Liver (tissue), 9 donors: Measurements from ENCODE around the gene RNF214. TPM values are rescaled to one million over a fixed set of nuclear protein-coding genes. Genes with fewer than 3 reads are reported as not detected.

ENCODE experiments used
- DNase-seq: peaks from one replicate; pipeline ENCODE4 v3.0.0-alpha.2; 2017; ENCODE audit warnings: low spot score
- H3K27ac ChIP-seq, 2 donors: one replicate each; pipeline ENCODE4 v1.7.0; 2013; ENCODE audit warnings: inconsistent platforms in 2 of 2, low read length in 2 of 2, control low read depth in 1 of 2, low read depth in 1 of 2, mild to moderate bottlenecking in 1 of 2
- H3K27me3 ChIP-seq, 4 donors: one replicate each; pipeline versions ENCODE4 v1.6.1 to v1.7.0; 2013; ENCODE audit warnings: low read length in 3 of 4, inconsistent platforms in 1 of 4, mild to moderate bottlenecking in 1 of 4, moderate library complexity in 1 of 4; ENCODE audit not compliant: control insufficient read depth in 4 of 4, insufficient read depth in 4 of 4
- H3K36me3 ChIP-seq, 4 donors: one replicate each; pipeline versions ENCODE4 v1.6.1 to v1.7.0; 2013; ENCODE audit warnings: low read length in 3 of 4, mild to moderate bottlenecking in 3 of 4, low read depth in 1 of 4, moderate library complexity in 1 of 4; ENCODE audit not compliant: control insufficient read depth in 4 of 4, insufficient read depth in 3 of 4
- H3K4me1 ChIP-seq, 4 donors: one replicate each; pipeline versions ENCODE4 v1.6.1 to v1.7.0; 2013; ENCODE audit warnings: low read length in 3 of 4, mild to moderate bottlenecking in 3 of 4, moderate library complexity in 1 of 4; ENCODE audit not compliant: control insufficient read depth in 4 of 4, insufficient read depth in 4 of 4
- H3K4me3 ChIP-seq, 3 donors: one replicate each; pipeline versions ENCODE4 v1.6.1 to v1.7.0; 2013; ENCODE audit warnings: low read length in 3 of 3, control low read depth in 1 of 3, low read depth in 1 of 3, mild to moderate bottlenecking in 1 of 3
- H3K9ac ChIP-seq, 2 donors: one replicate each; pipeline ENCODE4 v1.7.0; 2013; ENCODE audit warnings: low read length in 2 of 2, mild to moderate bottlenecking in 2 of 2, moderate library complexity in 2 of 2, control low read depth in 1 of 2, low read depth in 1 of 2
- H3K9me3 ChIP-seq, 4 donors: one replicate each; pipeline versions ENCODE4 v1.6.1 to v1.7.0; 2013; ENCODE audit warnings: low read length in 3 of 4; ENCODE audit not compliant: control insufficient read depth in 4 of 4
- ATF3 ChIP-seq: IDR thresholded peaks from 2 replicates; pipeline ENCODE4 v1.6.1; 2016; ENCODE audit warnings: antibody characterized with exemption
- CTCF ChIP-seq: fragments of 150-350 bp; IDR thresholded peaks from 2 replicates; pipeline ENCODE4 v1.5.1; 2017; ENCODE audit warnings: improper control_type of control experiment, low read depth, low read length; ENCODE audit not compliant: missing input control
- EGR1 ChIP-seq, 2 donors: IDR thresholded peaks; 2 replicates each; pipeline ENCODE4 v1.6.1; 2016 to 2018; ENCODE audit warnings: antibody characterized with exemption in 2 of 2, low read depth in 2 of 2
- FOXA1 ChIP-seq: IDR thresholded peaks from 2 replicates; pipeline ENCODE4 v1.6.1; 2016; ENCODE audit warnings: antibody characterized with exemption
- FOXA2 ChIP-seq: IDR thresholded peaks from 2 replicates; pipeline ENCODE4 v1.6.1; 2016; ENCODE audit warnings: antibody characterized with exemption
- GABPA ChIP-seq, 2 donors: IDR thresholded peaks in 1 of 2; conservative IDR thresholded peaks in 1 of 2; 2 replicates each; pipeline ENCODE4 v1.6.1; 2016; ENCODE audit warnings: antibody characterized with exemption in 2 of 2, mild to moderate bottlenecking in 1 of 2, moderate library complexity in 1 of 2
- HNF4A ChIP-seq, 2 donors: conservative IDR thresholded peaks; 2 replicates each; pipeline ENCODE4 v1.6.1; 2016; ENCODE audit warnings: antibody characterized with exemption in 2 of 2, mild to moderate bottlenecking in 2 of 2
- HNF4G ChIP-seq: IDR thresholded peaks from 2 replicates; pipeline ENCODE4 v1.6.1; 2016; ENCODE audit warnings: antibody characterized with exemption
- JUND ChIP-seq, 2 donors: IDR thresholded peaks; 2 replicates each; pipeline ENCODE4 v1.6.1; 2016; ENCODE audit warnings: antibody characterized with exemption in 2 of 2
- RXRA ChIP-seq, 2 donors: IDR thresholded peaks; 2 replicates each; pipeline ENCODE4 v1.6.1; 2017 to 2018; ENCODE audit warnings: antibody characterized with exemption in 2 of 2, mild to moderate bottlenecking in 1 of 2
- SP1 ChIP-seq: IDR thresholded peaks from 2 replicates; pipeline ENCODE4 v1.6.1; 2018; ENCODE audit warnings: antibody characterized with exemption, mild to moderate bottlenecking
- TAF1 ChIP-seq: conservative IDR thresholded peaks from 2 replicates; pipeline ENCODE4 v1.6.1; 2016; ENCODE audit warnings: antibody characterized with exemption, mild to moderate bottlenecking
- YY1 ChIP-seq: IDR thresholded peaks from 2 replicates; pipeline ENCODE4 v1.6.1; 2016; ENCODE audit warnings: antibody characterized with exemption, mild to moderate bottlenecking
- WGBS: extraction: QIAGEN DNeasy Blood & Tissue Kit; methylation state at CpG from one replicate; pipeline ENCODE4 v1.1.7; 2013; 5-methylcytosine and 5-hydroxymethylcytosine counted together
- polyA plus RNA-seq, 2 donors: library from polyadenylated mRNA; stranded (reverse) in 1 of 2; unstranded in 1 of 2; fragments of 200-250 nt in 1 of 2; fragments of >200 nt in 1 of 2; fragmentation: Nextera tagmentation in 1 of 2; extraction: Ambion mirVana in 1 of 2; gene quantifications; one replicate each; pipeline versions ENCODE4 v1.2.1 to v1.2.3, GENCODE V29; 2013 to 2015
- total RNA-seq, 2 donors: library from RNA; depleted of rRNA; stranded (reverse); fragments of >200 nt; gene quantifications; one replicate each; pipeline ENCODE4 v1.2.3, GENCODE V29; 2014
- TF ChIP-seq, protein P1 (sequence below): IDR thresholded peaks from 2 replicates; pipeline ENCODE4 v1.6.1; 2016; ENCODE audit warnings: antibody characterized with exemption
- TF ChIP-seq, protein P2 (sequence below): IDR thresholded peaks from 2 replicates; pipeline ENCODE4 v1.6.1; 2016; ENCODE audit warnings: antibody characterized with exemption, mild to moderate bottlenecking
- donor health status: healthy.
- donor health status: healthy.
- donor health status: healthy.
- donor health status: healthy.
- donor health status: healthy.

The RNF214 gene
- total and polyA plus RNA-seq, 4 donors = 4.6 to 6.2 (median 6.0) TPM

DNA sequence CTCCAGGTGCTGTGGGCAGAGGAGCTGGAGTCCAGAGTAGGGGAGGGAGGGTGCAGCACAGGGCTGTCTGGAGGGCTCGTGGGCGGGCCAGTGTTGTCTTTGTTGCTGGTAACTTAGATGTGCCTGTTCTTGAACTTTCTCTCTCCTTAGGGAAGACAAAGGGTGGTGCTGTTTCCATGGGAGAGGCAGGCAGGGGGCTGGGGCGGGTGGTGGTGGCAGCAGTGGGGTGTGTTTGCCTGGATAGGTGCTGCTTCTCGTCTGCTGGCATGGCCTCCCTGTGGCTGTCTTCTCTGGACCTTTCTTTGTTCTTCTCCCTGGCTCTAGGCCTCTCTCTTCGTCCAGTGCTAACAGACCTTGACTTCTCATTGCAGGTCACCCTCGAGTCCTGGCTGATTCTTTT, 45.5 kb upstream of the RNF214 start:
- H3K36me3 ChIP-seq = peaks cover 15 to 75% (median 26%) of the 10 kb centered on the region in 4 donors
- no peak for DNase-seq
- no peak overlapping the region for H3K4me3 ChIP-seq
- WGBS = 79% methylated on average over 6 of the region's 6 CpGs
- H3K4me1 ChIP-seq = peaks cover 0 to 3% (median 0%) of the 10 kb centered on the region in 4 donors
- no peaks in the 10 kb centered on the region for H3K27me3 ChIP-seq
- TF ChIP-seq EGR1 (IDR thresholded peaks at IDR 0.05; ENCODE audit: low read depth in 2 of 2) = no peak
- TF ChIP-seq FOXA2 = no peak
- TF ChIP-seq, protein P1, sequence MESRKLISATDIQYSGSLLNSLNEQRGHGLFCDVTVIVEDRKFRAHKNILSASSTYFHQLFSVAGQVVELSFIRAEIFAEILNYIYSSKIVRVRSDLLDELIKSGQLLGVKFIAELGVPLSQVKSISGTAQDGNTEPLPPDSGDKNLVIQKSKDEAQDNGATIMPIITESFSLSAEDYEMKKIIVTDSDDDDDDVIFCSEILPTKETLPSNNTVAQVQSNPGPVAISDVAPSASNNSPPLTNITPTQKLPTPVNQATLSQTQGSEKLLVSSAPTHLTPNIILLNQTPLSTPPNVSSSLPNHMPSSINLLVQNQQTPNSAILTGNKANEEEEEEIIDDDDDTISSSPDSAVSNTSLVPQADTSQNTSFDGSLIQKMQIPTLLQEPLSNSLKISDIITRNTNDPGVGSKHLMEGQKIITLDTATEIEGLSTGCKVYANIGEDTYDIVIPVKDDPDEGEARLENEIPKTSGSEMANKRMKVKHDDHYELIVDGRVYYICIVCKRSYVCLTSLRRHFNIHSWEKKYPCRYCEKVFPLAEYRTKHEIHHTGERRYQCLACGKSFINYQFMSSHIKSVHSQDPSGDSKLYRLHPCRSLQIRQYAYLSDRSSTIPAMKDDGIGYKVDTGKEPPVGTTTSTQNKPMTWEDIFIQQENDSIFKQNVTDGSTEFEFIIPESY = no peak
- no peak for TF ChIP-seq JUND (IDR thresholded peaks at IDR 0.05)
- no peak for TF ChIP-seq GABPA (IDR thresholded peaks at IDR 0.05 in 1 of 2, conservative IDR thresholded peaks at IDR 0.05 in 1 of 2)
- TF ChIP-seq, protein P2, sequence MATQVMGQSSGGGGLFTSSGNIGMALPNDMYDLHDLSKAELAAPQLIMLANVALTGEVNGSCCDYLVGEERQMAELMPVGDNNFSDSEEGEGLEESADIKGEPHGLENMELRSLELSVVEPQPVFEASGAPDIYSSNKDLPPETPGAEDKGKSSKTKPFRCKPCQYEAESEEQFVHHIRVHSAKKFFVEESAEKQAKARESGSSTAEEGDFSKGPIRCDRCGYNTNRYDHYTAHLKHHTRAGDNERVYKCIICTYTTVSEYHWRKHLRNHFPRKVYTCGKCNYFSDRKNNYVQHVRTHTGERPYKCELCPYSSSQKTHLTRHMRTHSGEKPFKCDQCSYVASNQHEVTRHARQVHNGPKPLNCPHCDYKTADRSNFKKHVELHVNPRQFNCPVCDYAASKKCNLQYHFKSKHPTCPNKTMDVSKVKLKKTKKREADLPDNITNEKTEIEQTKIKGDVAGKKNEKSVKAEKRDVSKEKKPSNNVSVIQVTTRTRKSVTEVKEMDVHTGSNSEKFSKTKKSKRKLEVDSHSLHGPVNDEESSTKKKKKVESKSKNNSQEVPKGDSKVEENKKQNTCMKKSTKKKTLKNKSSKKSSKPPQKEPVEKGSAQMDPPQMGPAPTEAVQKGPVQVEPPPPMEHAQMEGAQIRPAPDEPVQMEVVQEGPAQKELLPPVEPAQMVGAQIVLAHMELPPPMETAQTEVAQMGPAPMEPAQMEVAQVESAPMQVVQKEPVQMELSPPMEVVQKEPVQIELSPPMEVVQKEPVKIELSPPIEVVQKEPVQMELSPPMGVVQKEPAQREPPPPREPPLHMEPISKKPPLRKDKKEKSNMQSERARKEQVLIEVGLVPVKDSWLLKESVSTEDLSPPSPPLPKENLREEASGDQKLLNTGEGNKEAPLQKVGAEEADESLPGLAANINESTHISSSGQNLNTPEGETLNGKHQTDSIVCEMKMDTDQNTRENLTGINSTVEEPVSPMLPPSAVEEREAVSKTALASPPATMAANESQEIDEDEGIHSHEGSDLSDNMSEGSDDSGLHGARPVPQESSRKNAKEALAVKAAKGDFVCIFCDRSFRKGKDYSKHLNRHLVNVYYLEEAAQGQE = no peak
- no peak for TF ChIP-seq YY1
- TF ChIP-seq HNF4G = no peak
- no peak for TF ChIP-seq HNF4A (conservative IDR thresholded peaks at IDR 0.05)
- TF ChIP-seq CTCF = no peak
- no peak for TF ChIP-seq RXRA (IDR thresholded peaks at IDR 0.05)
- TF ChIP-seq SP1 = no peak
- TF ChIP-seq TAF1 = no peak
- no peak for TF ChIP-seq FOXA1
- no peak overlapping the region for H3K27ac ChIP-seq
- no peaks in the 10 kb centered on the region for H3K9me3 ChIP-seq
- H3K9ac ChIP-seq = no peak overlapping the region

DNA sequence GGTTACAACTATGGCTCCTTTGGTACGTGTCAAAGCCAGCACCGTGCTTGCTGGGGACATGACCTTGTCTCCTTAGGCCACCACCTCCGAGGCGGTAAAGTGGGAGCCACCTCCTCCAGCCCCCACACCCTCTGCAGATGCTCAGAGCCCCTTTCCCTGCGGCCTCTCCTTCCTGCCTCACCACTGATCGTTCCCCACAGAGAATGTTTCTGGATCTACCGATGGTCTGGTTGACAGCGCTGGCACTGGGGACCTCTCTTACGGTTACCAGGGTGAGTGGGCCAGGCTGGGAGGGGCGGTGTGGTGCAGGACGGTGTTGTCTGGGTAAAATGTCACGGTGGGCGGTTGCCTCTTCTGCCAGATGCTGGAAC, 45.1 kb upstream of the RNF214 start:
- Histone ChIP-seq H3K27me3 (no peaks in the 10 kb centered on the region), H3K27ac (no peak overlapping the region), H3K36me3 (peaks cover 13 to 75% (median 25%) of the 10 kb centered on the region in 4 donors), H3K4me3 (no peak overlapping the region), H3K9ac (no peak overlapping the region), H3K9me3 (no peaks in the 10 kb centered on the region), H3K4me1 (peaks cover 0 to 3% (median 0%) of the 10 kb centered on the region in 4 donors)
- TF ChIP-seq, protein P2 = no peak
- no peak for TF ChIP-seq YY1
- no peak for TF ChIP-seq ATF3
- TF ChIP-seq, protein P1 = no peak
- no peak for TF ChIP-seq EGR1 (IDR thresholded peaks at IDR 0.05; ENCODE audit: low read depth in 2 of 2)
- no peak for TF ChIP-seq FOXA2
- TF ChIP-seq CTCF = no peak
- WGBS = 91% methylated on average over 13 of the region's 13 CpGs
- no peak for DNase-seq
